AG09309 (cell line): ENCODE data around the gene MAFG.
A peak's percentile ranks its signal among the peaks of the same experiment; 100 is the strongest.

ENCODE experiments used
- DNase-seq: peaks from one replicate; pipeline ENCODE4 v3.0.0-alpha.2; 2010; ENCODE audit warnings: low read depth
- H3K4me3 ChIP-seq: 2 replicates; pipeline ENCODE4 v1.5.1; 2011; ENCODE audit warnings: mild to moderate bottlenecking, low read depth, low read length, moderate library complexity; ENCODE audit not compliant: control insufficient read depth
- CTCF ChIP-seq: IDR thresholded peaks from 2 replicates; pipeline ENCODE4 v1.5.1; 2011; ENCODE audit warnings: mild to moderate bottlenecking, low read depth, low read length, inconsistent platforms; ENCODE audit not compliant: insufficient read depth, control insufficient read depth; ENCODE audit errors: missing control alignments

MAFG gene

GRCh38 chr17:81925860-81926450 lies 1.6 kb downstream of the MAFG start:
- no peak for DNase-seq
- TF ChIP-seq CTCF = no peak
- peak overlapping the region; percentile 78 for H3K4me3 ChIP-seq

GRCh38 chr17:81924557-81925532 lies 2.7 kb downstream of the MAFG start:
- H3K4me3 ChIP-seq = no peak overlapping the region
- no peak for TF ChIP-seq CTCF
- no peak for DNase-seq

GRCh38 chr17:81923302-81924260 lies 4.0 kb downstream of the MAFG start:
- H3K4me3 ChIP-seq = peak overlapping the region; percentile 30
- TF ChIP-seq CTCF = no peak
- peak; percentile 31 for DNase-seq

GRCh38 chr17:81922566-81923301 lies 4.8 kb downstream of the MAFG start:
- DNase-seq = no peak
- TF ChIP-seq CTCF = no peak
- peak overlapping the region; percentile 30 for H3K4me3 ChIP-seq

GRCh38 chr17:81921996-81922565 lies 5.5 kb downstream of the MAFG start:
- no peak for DNase-seq
- TF ChIP-seq CTCF = no peak
- H3K4me3 ChIP-seq = no peak overlapping the region
